IPS-11a (cell line): Measurements from ENCODE around the gene IGLL1.
"Not testable (repeated sequence)": the region's sequence is repeated elsewhere in the genome, so short reads cannot be mapped to it uniquely, and the experiment has no call there.

ENCODE experiments used
- H3K4me3 ChIP-seq: one replicate; pipeline ENCODE4 v1.5.1; 2013; ENCODE audit warnings: low read depth, low read length, control low read depth

Gene IGLL1

GRCh38 chr22:23579870-23580575 lies at the start of gene IGLL1:
Gene IGLL1 (minus strand): TSS chr22:23580290. CDS start chr22:23580190, 100 bp downstream.
- H3K4me3 ChIP-seq = no peak within 1 kb of the TSS

GRCh38 chr22:23628056-23628743 lies 48.1 kb upstream of the IGLL1 start:
- H3K4me3 ChIP-seq = not testable (repeated sequence)

- H3K4me3 ChIP-seq = not testable (repeated sequence)
Observed at GRCh38 chr22:23627401-23628055, 47.4 kb upstream of the IGLL1 start.

GRCh38 chr22:23626286-23626975 lies 46.3 kb upstream of the IGLL1 start:
- no peak overlapping the region for H3K4me3 ChIP-seq

- no peak overlapping the region for H3K4me3 ChIP-seq
Observed at GRCh38 chr22:23622634-23623033, 42.5 kb upstream of the IGLL1 start.

- H3K4me3 ChIP-seq = not testable (repeated sequence)
Observed at GRCh38 chr22:23621916-23622315, 41.8 kb upstream of the IGLL1 start.

GRCh38 chr22:23621082-23621780 lies 41.1 kb upstream of the IGLL1 start:
- H3K4me3 ChIP-seq = no peak overlapping the region

- H3K4me3 ChIP-seq = no peak overlapping the region
Observed at GRCh38 chr22:23613193-23613972, 33.3 kb upstream of the IGLL1 start.

GRCh38 chr22:23609983-23610781 lies 30.1 kb upstream of the IGLL1 start:
- H3K4me3 ChIP-seq = no peak overlapping the region

- H3K4me3 ChIP-seq = no peak overlapping the region
Observed at GRCh38 chr22:23608583-23608982, 28.5 kb upstream of the IGLL1 start.

GRCh38 chr22:23606204-23607131 lies 26.4 kb upstream of the IGLL1 start:
- no peak overlapping the region for H3K4me3 ChIP-seq

- no peak overlapping the region for H3K4me3 ChIP-seq
Observed at GRCh38 chr22:23604939-23605712, 25.0 kb upstream of the IGLL1 start.

- H3K4me3 ChIP-seq = no peak overlapping the region
Observed at GRCh38 chr22:23603266-23603665, 23.2 kb upstream of the IGLL1 start.

GRCh38 chr22:23598805-23599518 lies 18.9 kb upstream of the IGLL1 start:
- H3K4me3 ChIP-seq = no peak overlapping the region

- H3K4me3 ChIP-seq = not testable (repeated sequence)
Observed at GRCh38 chr22:23597576-23598268, 17.6 kb upstream of the IGLL1 start.

- not testable (repeated sequence) for H3K4me3 ChIP-seq
Observed at GRCh38 chr22:23595904-23596303, 15.8 kb upstream of the IGLL1 start.
